Activated CD8-positive, alpha-beta T cell treated with anti-CD3 and anti-CD28 coated beads for 36 hours (primary cell): Measurements from ENCODE around the gene LCOR. TPM values are rescaled to one million over a fixed set of nuclear protein-coding genes. Genes with fewer than 3 reads are reported as not detected.

ENCODE experiments used
- ATAC-seq: fragments of 200-7000 bp; cut with Tn5 transposase; one replicate; pipeline ENCODE4 v1.10.0; 2021; ENCODE audit warnings: mild to moderate bottlenecking, moderate library complexity
- CTCF ChIA-PET: fragments of 350-600 bp; sonication (Branson Sonifier 250); formaldehyde crosslinking; loops from one replicate; lab custom pipeline; 2021; ENCODE audit warnings: antibody characterized with exemption; lab: Charles Lee
- POLR2A ChIA-PET: fragments of 350-600 bp; sonication (Branson Sonifier 250); formaldehyde crosslinking; loops from one replicate; lab custom pipeline; 2021; ENCODE audit warnings: antibody characterized with exemption; lab: Charles Lee
- DNase-seq: peaks from one replicate; pipeline ENCODE4 v3.0.0-alpha.2; 2020
- H3K27ac Mint-ChIP-seq: one replicate; pipeline ENCODE4 v1.8.0; 2021; ENCODE audit warnings: mild to moderate bottlenecking, mixed read lengths
- H3K27me3 Mint-ChIP-seq: one replicate; pipeline ENCODE4 v1.8.0; 2021; ENCODE audit warnings: mixed read lengths
- H3K36me3 Mint-ChIP-seq: one replicate; pipeline ENCODE4 v1.8.0; 2021; ENCODE audit warnings: low read depth, mixed read lengths
- H3K4me1 Mint-ChIP-seq: one replicate; pipeline ENCODE4 v1.8.0; 2021; ENCODE audit warnings: low read depth, mixed read lengths
- H3K4me3 Mint-ChIP-seq: one replicate; pipeline ENCODE4 v1.8.0; 2021; ENCODE audit warnings: mild to moderate bottlenecking, moderate library complexity, mixed read lengths
- H3K9me3 Mint-ChIP-seq: one replicate; pipeline ENCODE4 v1.8.0; 2021; ENCODE audit warnings: mixed read lengths
- intact Hi-C: fragments of 100-400 bp; cut with micrococcal nuclease; formaldehyde crosslinking; loops from one replicate; pipeline ENCODE4 v1.10.0; 2022
- total RNA-seq, 2 experiments: library from RNA; stranded (reverse); gene quantifications; one replicate each; pipeline ENCODE4 v1.2.3, GENCODE V29; 2021
- TF ChIP-seq, protein P1 (sequence below): fragments of 200-600 bp; IDR thresholded peaks from one replicate; pipeline ENCODE4 v1.8.0; 2022; ENCODE audit warnings: antibody characterized with exemption, mild to moderate bottlenecking

Gene LCOR
- total RNA-seq, 2 experiments from 2014 or later = 20.6 to 24.3 TPM

DNA sequence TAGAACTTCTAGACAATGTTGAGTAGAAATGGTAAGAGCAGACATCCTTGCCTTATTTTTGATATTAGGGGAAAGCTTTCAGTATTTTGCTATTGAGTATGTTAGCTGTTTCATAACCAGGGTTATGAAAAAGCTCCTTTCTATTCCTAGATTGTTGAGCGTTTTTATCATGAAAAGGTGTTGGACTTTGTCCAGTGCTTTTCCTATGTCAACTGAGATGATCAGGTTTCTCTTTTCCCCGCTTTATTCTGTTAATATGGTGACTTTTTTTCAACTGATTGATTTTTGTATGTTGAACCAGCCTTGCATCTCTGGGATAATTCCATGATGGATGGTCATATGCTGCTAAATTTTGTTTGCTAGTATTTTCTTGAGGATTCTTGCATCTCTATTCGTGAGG, 58.5 kb downstream of the LCOR start:
- intact Hi-C loops = no loop called here
- Mint-ChIP-seq H3K36me3 (peaks cover 54% of the 10 kb centered on the region), H3K4me3 (no peak overlapping the region), H3K9me3 (peaks cover 31% of the 10 kb centered on the region), H3K4me1 (peaks cover 43% of the 10 kb centered on the region), H3K27me3 (no peaks in the 10 kb centered on the region), H3K27ac (no peak overlapping the region)
- ChIA-PET POLR2A (no interaction called here), CTCF (no interaction called here)
- no peak for DNase-seq
- ATAC-seq = no peak
- TF ChIP-seq, protein P1, sequence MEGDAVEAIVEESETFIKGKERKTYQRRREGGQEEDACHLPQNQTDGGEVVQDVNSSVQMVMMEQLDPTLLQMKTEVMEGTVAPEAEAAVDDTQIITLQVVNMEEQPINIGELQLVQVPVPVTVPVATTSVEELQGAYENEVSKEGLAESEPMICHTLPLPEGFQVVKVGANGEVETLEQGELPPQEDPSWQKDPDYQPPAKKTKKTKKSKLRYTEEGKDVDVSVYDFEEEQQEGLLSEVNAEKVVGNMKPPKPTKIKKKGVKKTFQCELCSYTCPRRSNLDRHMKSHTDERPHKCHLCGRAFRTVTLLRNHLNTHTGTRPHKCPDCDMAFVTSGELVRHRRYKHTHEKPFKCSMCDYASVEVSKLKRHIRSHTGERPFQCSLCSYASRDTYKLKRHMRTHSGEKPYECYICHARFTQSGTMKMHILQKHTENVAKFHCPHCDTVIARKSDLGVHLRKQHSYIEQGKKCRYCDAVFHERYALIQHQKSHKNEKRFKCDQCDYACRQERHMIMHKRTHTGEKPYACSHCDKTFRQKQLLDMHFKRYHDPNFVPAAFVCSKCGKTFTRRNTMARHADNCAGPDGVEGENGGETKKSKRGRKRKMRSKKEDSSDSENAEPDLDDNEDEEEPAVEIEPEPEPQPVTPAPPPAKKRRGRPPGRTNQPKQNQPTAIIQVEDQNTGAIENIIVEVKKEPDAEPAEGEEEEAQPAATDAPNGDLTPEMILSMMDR = no peak

- ATAC-seq = peak; percentile 66
- H3K9me3 Mint-ChIP-seq = peaks cover 31% of the 10 kb centered on the region
- intact Hi-C loops = no loop called here
- H3K4me3 Mint-ChIP-seq = no peak overlapping the region
- peaks cover 51% of the 10 kb centered on the region for H3K4me1 Mint-ChIP-seq
- peaks cover 47% of the 10 kb centered on the region for H3K36me3 Mint-ChIP-seq
- POLR2A ChIA-PET = no interaction called here
- no peak for DNase-seq
- CTCF ChIA-PET = no interaction called here
- peak overlapping the region; percentile 75 for H3K27ac Mint-ChIP-seq
- no peaks in the 10 kb centered on the region for H3K27me3 Mint-ChIP-seq
- TF ChIP-seq, protein P1 = no peak
Measured at GRCh38 chr10:96891840-96892239, 59.7 kb downstream of the LCOR start.

DNA sequence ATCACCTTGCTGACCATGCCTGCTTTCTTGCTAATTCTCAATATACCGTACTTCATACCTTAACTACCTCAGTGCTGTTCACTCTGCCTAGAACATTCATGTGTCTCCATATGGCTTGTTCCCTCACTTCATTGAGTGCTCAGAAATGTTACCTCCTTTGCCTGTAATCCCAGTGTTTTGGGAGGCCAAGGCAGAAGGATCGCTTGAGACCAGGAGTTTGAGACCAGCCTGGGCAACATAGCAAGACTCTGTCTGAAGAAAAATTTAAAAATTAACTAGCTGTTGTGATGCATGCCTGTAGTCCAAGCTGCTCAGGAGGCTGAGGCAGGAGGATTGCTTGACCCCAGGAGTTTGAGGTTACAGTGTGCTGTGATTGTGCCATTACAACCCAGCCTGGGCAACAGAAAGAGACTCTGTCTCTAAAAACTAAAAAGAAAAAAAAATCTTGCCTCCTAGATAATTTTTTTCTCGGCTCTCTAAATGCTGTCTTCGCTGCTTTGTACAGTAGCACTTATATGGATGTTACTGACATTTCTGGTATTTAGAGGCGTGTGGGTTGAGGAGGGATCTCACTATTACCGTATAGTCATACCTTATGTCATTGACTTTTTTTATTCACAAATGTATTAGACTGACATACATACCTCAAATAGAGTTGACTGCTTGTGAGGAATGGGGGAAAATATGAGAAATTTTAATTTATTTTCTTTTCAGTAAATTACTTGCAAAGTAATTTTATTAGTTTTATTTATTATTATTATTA, 63.7 kb downstream of the LCOR start:
- Mint-ChIP-seq H3K9me3 (peaks cover 16% of the 10 kb centered on the region), H3K27ac (no peak overlapping the region), H3K4me1 (peaks cover 57% of the 10 kb centered on the region), H3K27me3 (no peaks in the 10 kb centered on the region), H3K36me3 (peaks cover 28% of the 10 kb centered on the region), H3K4me3 (no peak overlapping the region)
- ATAC-seq (peak; percentile 31), DNase-seq (no peak)
- TF ChIP-seq, protein P1 = no peak
- intact Hi-C loops = loop anchor here (5.0 kb wide), 1 partner anchor 64 kb away; the partner anchor contains the start of gene LCOR
- POLR2A ChIA-PET = no interaction called here
- CTCF ChIA-PET = no interaction called here

- CTCF ChIA-PET = interaction anchor here (1.7 kb wide), 2 partner anchors 13 to 128 kb away, joined by 5 to 10 read pairs; no protein-coding TSS in a partner anchor
Measured at GRCh38 chr10:96896884-96897589, 64.9 kb downstream of the LCOR start.

More at GRCh38 chr10:96896884-96897589, 64.9 kb downstream of the LCOR start:
- Mint-ChIP-seq H3K36me3 (peaks cover 24% of the 10 kb centered on the region), H3K9me3 (peaks cover 11% of the 10 kb centered on the region), H3K27ac (peak overlapping the region; percentile 46), H3K4me3 (no peak overlapping the region), H3K4me1 (peaks cover 53% of the 10 kb centered on the region), H3K27me3 (no peaks in the 10 kb centered on the region)
- TF ChIP-seq, protein P1 = no peak
- no peak for DNase-seq
- intact Hi-C loops = loop anchor here (5.0 kb wide), 1 partner anchor 65 kb away; the partner anchor contains the start of gene LCOR
- POLR2A ChIA-PET = no interaction called here
- peak; percentile 74 for ATAC-seq
